HEK293T (cell line): ENCODE results near the gene ANKDD1B.

ENCODE experiments used
- BHLHE40 ChIP-seq: fragments of 450-650 bp; IDR thresholded peaks from 2 replicates; pipeline ENCODE4 v1.6.1; 2016; ENCODE audit warnings: mild to moderate bottlenecking, moderate library complexity, borderline replicate concordance
- FOXK2 ChIP-seq: fragments of 450-650 bp; IDR thresholded peaks from 2 replicates; pipeline ENCODE4 v1.6.1; 2016; ENCODE audit warnings: mild to moderate bottlenecking
- LEF1 ChIP-seq: fragments of 450-650 bp; IDR thresholded peaks from 2 replicates; pipeline ENCODE4 v1.6.1; 2017; ENCODE audit warnings: mild to moderate bottlenecking, borderline replicate concordance
- SP1 ChIP-seq: fragments of 450-650 bp; IDR thresholded peaks from 2 replicates; pipeline ENCODE4 v1.6.1; 2017
- TF ChIP-seq, protein P1 (sequence below): fragments of 450-650 bp; IDR thresholded peaks from 2 replicates; pipeline ENCODE4 v1.6.1; 2016

DNA sequence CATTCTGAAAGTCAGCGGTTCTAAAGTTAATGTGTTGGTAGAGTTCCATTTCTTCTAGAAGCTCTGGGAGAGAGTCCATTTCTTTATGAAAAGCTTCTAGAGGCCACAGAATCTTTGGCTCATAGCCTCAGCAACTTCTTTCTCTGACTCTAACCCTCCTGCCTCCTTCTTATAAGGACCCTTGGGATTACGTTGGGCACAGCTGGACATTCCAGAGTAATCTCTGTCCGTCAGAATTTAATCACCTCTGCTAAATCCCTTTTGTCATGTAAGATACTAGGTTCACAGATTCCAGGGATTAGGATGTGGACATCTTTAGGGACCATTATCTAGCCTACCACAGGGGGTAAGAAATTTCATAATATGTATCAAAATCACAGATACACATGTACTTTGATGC is 22.6 kb upstream of the ANKDD1B start:
- TF ChIP-seq FOXK2: no peak
- no peak for TF ChIP-seq BHLHE40
- TF ChIP-seq LEF1: no peak
- TF ChIP-seq, protein P1, sequence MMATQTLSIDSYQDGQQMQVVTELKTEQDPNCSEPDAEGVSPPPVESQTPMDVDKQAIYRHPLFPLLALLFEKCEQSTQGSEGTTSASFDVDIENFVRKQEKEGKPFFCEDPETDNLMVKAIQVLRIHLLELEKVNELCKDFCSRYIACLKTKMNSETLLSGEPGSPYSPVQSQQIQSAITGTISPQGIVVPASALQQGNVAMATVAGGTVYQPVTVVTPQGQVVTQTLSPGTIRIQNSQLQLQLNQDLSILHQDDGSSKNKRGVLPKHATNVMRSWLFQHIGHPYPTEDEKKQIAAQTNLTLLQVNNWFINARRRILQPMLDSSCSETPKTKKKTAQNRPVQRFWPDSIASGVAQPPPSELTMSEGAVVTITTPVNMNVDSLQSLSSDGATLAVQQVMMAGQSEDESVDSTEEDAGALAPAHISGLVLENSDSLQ: no peak
- no peak for TF ChIP-seq SP1
